ENCODE data around the gene NEGR1.

The NEGR1 gene

DNA sequence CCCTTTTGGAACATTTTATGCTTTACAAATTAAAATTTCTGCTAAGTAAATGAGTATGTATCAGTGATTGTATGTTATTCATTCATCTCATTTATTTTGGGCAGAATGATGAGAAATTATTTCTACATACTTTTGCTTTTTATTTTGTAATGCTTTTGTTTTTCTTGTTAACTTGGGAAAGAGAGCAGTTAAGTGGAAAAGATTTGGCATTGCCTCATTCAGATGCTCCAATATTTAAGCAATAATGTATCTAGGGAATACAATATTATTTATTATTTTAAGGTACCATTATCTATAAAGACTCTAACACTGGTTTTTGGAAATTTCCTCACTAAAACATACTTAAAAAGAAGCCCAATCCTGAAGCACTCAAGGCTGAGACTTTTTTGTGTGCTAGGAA is 431.8 kb downstream of the NEGR1 start:
- DNase-seq (ENCODE audit: low spot score) = no peak

GRCh38 chr1:71843012-71843411 is 439.3 kb downstream of the NEGR1 start:
- no peak for DNase-seq (ENCODE audit: low spot score)

GRCh38 chr1:71839876-71840275 is 442.5 kb downstream of the NEGR1 start:
- no peak for DNase-seq (ENCODE audit: low spot score)

DNA sequence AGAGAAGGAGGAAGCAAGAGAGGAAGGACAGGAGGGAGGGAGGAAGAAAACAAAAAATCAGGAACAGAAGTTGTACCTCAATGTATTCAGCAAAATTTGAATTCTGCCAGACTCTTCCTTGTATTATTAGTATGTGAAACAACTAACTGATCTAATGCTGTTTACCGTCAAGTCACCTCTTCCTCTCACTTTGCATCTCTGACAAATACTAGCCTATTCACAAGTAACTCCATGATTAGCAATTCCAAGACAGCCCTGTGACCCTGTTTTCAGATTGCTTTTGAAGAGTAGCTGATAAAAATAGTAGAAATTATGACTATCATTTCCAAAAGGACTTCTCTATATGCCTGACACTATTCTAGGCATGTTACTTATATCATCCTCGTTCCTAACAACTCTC is 445.4 kb downstream of the NEGR1 start:
- no peak for DNase-seq (ENCODE audit: low spot score)

DNA sequence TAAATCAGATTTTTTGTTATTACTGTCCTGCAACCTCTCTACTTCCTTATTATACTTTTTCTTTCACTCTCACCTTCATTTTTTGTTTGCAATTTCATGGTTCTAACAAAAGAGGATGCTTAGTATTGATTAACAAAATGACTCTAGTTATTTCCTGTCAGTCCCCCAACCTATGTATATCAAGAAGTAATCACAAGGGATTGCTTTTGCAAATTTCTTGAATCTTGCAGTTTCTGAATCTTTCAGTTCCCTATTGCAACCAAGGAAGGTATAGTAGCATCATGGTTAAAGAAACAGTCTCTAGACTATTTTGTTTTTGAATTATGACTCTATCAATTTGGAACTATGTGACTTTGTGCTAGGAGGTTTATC is 446.9 kb downstream of the NEGR1 start:
- no peak for DNase-seq (ENCODE audit: low spot score)

DNA sequence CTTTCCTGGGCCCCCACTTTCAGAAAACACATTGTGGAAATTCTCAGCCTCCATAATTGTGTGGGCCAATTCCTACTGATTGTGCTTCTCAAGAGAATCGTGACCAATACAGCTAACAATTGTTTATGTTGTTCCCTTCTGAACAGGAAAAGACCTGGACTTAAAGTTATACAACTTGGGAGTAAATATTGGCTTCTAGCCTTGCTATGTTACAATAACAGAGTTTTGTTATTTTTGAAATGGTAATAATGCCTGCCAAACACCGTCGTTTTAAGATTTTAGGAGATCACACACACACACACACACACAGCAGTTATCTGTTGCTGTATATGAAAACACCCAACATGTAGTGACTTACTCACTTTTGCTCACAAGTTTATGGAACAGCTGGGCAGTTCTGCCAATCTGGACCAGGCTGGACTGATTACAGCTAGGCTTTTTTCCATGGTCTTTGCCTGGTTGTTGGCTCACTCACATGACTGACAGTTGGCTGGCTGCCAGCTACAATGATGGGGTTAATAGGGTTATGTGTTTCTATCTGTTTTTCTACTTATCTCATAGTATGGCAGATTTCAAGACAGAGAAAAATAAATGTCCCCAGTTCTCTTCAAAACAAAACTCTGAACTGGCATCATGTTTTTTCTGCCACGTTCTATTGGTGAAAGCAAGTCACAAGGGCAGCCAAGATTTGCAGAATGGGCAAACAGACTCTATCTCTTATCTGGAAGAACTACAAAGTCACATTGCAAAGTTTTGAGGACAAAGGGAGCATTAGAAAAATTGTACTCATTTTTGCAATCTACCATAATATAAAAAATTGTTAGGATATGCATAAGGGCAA is 447.5 kb downstream of the NEGR1 start:
- no peak for DNase-seq (ENCODE audit: low spot score)

DNA sequence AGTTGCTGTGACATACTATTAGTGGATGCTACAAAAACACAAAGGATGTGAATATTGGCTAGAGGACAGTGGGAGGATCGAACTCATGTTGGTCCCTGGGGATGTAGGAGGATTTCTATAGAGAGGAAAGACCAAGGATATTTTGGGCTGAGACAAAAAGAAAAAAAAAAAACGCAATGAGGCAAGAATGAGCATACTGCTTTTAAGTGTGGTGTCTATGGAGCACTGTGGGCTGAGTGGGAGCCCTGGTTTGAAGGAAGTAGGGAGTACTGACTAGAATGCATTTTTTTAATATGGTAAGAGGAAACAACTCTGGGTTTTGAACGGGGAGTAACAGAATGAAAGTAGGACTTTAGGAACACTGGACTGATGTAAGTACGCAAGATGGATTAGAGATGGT is 450.7 kb downstream of the NEGR1 start:
- DNase-seq (ENCODE audit: low spot score) = no peak

- DNase-seq (ENCODE audit: low spot score) = no peak
Measured at GRCh38 chr1:71829346-71829745, 453.0 kb downstream of the NEGR1 start.

DNA sequence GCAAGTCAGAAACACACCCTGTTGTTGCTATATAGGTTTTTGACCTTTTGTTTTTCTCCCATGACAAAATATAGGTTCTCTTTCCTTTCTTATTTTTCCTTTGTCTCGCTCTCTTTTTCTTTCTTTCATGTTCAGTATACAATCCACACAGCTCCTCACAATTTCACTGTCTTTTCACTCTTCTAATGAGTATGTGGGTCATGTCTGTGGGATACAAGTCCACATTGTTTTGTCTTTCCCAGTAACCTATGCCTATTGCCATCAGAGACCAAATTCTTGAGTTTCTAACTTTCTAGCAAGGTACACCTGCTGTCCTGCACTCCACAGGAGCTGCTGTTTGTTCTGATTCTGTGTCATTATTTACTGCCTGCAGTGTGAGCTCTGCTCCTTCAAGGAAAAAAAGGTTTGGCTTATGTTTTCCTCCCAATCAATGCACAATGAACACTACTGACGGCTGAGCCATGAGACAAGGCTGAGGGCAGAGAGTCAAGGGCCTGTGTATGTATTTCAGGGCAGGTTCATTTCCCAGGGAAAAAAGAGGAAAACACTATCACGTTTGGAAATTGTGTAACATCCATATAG is 453.8 kb downstream of the NEGR1 start:
- no peak for DNase-seq (ENCODE audit: low spot score)

DNA sequence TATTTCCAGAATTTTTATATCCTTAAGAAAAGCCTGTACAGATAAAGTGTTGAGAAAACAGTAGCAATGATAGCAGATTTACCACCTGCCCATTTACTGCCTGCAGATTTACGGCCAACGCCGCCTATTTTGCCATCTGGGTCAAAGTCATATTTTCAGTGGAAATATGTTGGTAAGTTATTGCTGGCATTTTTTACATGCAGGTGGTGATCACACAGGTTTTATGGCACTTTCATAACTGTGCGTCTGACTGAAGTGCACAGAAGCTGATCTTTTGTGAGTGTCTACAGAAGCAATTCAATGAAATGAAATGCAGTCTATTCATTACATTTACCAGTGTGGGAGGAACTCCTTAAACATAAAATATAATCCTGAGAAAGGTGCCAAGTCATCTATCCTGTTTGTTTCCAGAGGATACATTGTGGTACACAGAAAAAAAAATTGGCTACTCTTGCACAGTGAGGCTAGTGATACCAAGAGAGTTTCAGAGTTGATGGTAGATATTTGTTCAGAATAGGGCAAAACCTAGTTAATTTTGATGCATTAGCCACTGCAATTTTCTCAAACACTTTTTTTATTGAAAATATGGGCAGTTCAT is 458.5 kb downstream of the NEGR1 start:
- DNase-seq (ENCODE audit: low spot score) = no peak

- no peak for DNase-seq (ENCODE audit: low spot score)
Measured at GRCh38 chr1:71817028-71817427, 465.3 kb downstream of the NEGR1 start.

DNA sequence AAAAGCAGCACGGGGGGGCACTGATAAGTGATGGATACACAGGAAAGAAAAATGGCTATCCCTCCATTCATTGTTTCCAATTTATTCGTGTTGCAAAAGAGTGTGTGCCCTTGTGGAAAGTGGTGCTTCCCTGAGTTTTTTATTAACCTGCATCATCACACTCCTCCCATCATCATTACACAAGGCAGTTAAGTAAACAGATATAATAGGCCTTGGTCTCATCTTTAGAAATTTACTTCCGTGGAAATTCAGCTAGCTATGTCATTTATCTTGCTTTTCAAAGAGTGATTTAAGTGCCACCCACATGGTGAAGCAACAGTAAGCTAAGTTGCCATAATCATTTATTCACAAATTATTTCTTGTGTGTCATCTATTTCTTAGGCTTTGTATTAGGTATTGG is 473.3 kb downstream of the NEGR1 start:
- DNase-seq (ENCODE audit: low spot score) = no peak

DNA sequence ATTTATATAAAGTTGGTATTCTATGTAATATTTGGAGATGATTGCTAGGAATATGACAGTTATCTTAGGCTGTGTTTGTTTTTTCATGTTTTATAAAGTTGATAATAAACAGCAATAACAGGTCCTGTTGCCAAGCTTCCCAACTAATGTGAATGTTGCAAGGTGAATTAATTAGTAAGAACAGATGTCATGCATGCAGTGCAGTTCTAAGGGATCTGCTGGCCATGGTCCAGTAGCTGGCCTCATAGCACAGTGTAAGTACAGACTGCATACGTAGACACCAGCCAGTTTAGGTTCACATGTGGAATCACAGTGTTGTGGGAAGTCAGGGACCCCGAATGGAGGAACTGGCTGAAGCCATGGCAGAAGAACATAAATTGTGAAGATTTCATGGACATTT is 478.2 kb downstream of the NEGR1 start:
- DNase-seq (ENCODE audit: low spot score) = no peak

GRCh38 chr1:71796006-71796405 is 486.3 kb downstream of the NEGR1 start:
- no peak for DNase-seq (ENCODE audit: low spot score)

GRCh38 chr1:71792264-71792663 is 490.1 kb downstream of the NEGR1 start:
- DNase-seq (ENCODE audit: low spot score) = no peak

- DNase-seq (ENCODE audit: low spot score) = no peak
Measured at GRCh38 chr1:71788113-71788512, 494.2 kb downstream of the NEGR1 start.

- no peak for DNase-seq (ENCODE audit: low spot score)
Measured at GRCh38 chr1:71787699-71788098, 494.6 kb downstream of the NEGR1 start.

DNA sequence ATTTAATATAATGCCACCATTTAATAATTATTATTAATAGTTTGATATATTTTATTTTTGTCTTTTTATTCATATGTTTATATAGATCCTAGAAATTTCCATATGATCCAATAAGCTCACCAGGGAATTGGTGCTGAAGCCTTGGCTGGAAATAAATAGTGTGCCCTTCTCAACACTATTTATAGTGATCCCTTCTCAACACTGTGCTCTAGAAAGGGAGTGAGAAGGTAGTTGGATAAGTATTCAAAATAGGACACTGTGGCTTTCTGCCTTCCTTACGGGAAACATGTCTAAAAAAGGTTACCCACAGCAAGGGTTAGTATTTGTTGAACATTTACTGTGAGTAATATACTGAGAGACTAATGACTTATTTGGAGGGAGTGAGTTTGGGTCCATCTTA is 496.1 kb downstream of the NEGR1 start:
- DNase-seq (ENCODE audit: low spot score) = no peak

DNA sequence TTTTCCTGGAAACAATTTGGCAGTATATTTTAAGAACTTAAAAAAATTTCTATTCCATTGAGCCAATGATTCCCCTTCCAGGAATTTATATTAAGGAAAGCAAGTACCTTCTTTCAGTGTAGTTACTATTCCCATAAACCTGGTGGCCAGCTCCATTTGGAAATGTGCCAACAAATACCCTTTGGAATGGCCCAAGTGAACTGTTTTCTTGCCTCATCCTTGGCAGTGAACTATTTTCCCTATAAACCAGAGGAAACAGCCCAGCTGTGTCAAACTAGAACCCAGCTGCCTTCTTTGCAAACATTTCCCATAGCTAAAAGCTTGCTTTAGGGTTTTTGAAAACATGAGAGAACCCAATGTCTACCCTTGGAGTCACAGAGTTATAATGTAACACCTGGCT is 496.9 kb downstream of the NEGR1 start:
- no peak for DNase-seq (ENCODE audit: low spot score)

DNA sequence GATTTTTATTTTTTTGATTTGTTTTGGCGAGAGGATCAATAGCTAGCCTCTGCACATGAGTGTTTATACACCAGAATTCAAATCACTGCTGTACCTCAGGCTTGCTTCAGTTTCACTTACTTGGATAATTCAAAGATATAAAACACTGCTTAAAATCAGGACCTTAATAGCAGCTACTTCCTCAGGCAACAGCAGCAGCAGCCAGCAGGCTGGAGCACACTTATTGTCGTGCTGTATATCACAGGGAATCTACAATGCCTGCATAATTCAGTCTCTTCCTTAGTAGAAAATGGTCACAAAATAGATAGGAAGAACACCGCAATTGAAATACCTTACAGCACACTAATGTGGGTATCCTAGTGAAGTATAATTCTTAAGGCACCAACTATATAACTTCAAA is 497.3 kb downstream of the NEGR1 start:
- DNase-seq (ENCODE audit: low spot score) = no peak

- DNase-seq (ENCODE audit: low spot score) = no peak
Measured at GRCh38 chr1:71784241-71784640, 498.1 kb downstream of the NEGR1 start.

- no peak for DNase-seq (ENCODE audit: low spot score)
Measured at GRCh38 chr1:71783071-71783470, 499.3 kb downstream of the NEGR1 start.

DNA sequence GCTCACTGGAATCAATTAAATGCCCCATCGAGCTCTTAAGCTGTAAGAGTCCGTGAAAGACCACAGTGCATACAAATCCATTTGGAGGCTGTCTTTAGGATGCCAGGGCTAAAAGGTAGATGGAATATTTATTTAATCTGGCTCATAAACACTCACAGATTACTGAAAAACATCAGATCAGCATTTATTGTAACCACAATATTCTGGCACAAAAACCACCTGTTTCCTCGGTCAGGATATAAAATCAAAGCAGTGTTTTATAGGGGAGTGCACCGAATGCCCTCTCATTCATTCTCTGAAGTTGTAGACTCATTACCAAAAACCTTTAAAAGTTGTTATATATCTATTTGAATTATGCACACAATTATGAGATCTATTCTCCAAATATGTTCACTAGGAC is 500.9 kb downstream of the NEGR1 start:
- DNase-seq (ENCODE audit: low spot score) = no peak

DNA sequence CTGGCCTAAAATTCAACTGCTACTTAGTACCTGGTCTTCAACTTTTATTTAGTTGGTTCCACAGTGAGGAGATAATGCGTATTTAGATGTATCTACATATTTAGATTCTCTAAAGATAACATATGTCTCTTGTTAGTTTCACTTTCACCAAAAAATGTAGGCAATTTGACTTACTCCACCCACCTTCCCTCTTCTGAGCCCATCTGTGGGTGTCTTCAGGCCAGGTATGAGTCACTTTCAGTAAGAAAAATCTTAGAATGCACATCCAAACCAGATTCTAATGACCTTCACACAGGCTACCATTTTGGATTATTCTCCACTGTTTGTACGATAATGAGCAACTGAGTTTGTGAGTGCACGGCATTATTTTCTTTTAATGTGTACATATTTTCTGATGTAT is 501.7 kb downstream of the NEGR1 start:
- no peak for DNase-seq (ENCODE audit: low spot score)
